ENCODE data around the gene ERG28.

ERG28 gene

DNA sequence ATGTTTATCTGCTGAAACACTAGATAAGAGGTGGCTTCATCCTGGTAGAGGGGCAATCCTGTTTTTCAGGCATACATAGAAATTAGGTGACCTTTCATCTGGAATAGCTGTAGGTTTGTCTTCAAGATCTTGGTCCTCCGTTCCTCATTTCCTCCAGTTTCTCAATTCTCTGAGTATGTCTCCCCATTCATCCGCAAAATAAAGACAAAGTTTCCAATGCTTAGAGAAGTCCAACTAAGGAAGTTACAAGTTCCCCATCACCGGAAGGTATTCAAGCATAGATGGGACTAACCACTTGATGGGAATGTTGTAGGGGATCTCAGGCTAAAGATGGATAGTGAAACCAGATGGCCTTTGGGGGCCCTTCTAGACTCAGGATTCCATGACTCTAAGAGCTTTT, 34.3 kb downstream of the ERG28 start:
- no peak overlapping the region for H3K4me3 ChIP-seq (ENCODE audit: low read depth, low read length)
- TF ChIP-seq, protein P1, sequence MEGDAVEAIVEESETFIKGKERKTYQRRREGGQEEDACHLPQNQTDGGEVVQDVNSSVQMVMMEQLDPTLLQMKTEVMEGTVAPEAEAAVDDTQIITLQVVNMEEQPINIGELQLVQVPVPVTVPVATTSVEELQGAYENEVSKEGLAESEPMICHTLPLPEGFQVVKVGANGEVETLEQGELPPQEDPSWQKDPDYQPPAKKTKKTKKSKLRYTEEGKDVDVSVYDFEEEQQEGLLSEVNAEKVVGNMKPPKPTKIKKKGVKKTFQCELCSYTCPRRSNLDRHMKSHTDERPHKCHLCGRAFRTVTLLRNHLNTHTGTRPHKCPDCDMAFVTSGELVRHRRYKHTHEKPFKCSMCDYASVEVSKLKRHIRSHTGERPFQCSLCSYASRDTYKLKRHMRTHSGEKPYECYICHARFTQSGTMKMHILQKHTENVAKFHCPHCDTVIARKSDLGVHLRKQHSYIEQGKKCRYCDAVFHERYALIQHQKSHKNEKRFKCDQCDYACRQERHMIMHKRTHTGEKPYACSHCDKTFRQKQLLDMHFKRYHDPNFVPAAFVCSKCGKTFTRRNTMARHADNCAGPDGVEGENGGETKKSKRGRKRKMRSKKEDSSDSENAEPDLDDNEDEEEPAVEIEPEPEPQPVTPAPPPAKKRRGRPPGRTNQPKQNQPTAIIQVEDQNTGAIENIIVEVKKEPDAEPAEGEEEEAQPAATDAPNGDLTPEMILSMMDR (IDR thresholded peaks at IDR 0.05; ENCODE audit: low read depth, low read length), result no peak

DNA sequence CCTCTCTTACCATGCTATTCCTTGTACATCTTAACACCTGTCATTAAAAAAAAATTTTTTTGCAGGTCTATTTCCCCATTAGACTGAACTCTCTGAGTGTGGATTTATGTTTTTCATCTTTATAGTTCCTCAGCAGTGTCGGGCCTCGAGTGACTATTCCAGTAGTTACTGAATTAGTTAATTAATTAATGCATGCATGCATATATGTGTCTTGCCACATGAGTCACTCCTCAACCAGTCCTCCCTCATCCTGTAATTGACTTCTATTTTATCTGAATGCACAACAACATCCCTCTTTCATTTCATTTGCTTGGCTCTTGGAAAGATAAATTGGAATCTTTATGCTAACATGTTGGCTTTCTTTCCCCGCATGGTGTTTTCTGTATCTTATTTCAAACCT, 35.6 kb downstream of the ERG28 start:
- H3K4me3 ChIP-seq (ENCODE audit: low read depth, low read length), result no peak overlapping the region
- TF ChIP-seq, protein P1 (IDR thresholded peaks at IDR 0.05; ENCODE audit: low read depth, low read length), result no peak

DNA sequence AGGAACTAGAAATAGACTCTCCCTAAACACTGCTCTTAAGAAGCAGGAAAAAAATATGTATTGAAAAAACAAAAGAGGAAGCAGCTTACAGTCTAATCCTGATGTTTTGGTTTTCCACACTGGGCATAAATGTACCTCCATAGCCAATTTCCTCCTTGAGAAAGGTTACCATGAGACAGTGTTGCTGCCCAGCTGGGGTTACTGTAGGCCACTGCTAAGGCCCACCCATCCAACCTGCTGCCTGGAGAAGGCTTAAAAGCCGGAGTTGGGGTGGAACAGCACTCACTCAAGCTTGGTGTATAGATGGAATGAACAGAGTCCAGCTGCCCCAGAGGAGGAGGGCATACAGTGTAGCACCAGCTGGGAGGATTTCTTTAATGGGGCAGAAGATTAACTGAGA, 41.1 kb downstream of the ERG28 start:
- TF ChIP-seq, protein P1 (IDR thresholded peaks at IDR 0.05; ENCODE audit: low read depth, low read length), result no peak

DNA sequence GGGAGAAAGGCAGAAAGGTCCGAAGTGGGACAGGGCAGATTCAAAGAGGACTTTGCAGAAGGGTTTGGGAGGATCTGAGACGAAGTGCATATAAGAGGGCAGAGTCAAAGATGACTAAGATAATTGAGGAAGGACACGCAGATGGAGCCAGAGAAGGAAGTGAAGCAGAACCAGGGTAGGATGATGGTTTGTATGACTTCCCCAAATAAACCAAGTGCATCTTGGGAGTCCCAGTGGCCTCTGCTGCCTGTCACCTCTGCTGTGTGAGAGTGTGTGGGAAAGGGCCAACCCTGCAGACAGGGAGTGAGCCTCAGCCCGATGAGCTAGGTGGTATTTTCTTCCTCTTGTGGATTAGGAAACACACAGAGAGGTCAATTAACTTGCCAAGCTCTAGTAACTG, 45.5 kb downstream of the ERG28 start:
- H3K4me3 ChIP-seq (ENCODE audit: low read depth, low read length), result no peak overlapping the region
- TF ChIP-seq, protein P1 (IDR thresholded peaks at IDR 0.05; ENCODE audit: low read depth, low read length), result no peak

More for the DNA sequence above, 41.1 kb downstream of the ERG28 start:
- no peak overlapping the region for H3K4me3 ChIP-seq (ENCODE audit: low read depth, low read length)

DNA sequence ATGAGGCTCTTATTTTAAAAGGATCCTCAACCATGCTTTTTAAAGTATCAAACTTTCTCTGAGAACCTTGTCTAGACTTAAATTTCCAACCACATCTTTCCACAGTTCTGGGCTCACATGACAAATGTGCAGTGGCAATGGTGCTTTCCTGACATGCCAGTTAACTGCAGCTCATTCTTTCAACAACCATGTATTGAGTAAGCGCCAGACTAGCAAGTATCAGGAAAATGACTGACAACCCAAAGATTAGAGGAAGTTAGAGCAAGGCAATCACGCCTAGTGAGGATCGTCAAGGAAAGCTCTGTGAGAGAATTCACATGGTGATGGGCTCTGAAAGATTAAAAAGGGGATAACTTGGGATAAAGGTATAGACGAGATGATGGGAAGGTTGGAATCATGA, 46.5 kb downstream of the ERG28 start:
- TF ChIP-seq, protein P1 (IDR thresholded peaks at IDR 0.05; ENCODE audit: low read depth, low read length), result no peak

DNA sequence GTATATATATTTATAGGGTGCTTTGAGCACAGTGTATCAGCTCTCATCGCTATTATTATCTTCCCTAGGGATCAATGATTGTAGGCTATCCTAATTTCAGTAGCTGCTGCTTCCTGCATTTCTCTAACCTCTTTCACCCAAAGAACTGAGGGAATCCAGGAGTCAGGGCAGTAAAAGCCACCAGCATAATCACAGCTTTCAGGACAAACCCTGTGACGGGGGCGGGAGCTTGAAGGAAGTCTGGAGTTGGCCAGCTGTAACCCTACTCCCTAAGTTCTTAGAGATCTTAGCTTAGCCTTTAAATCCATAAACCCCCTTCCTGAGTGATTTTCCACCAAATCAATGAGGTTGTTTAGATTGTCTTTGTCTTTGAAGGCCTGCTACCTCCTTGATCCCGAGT, 48.5 kb downstream of the ERG28 start:
- TF ChIP-seq, protein P1 (IDR thresholded peaks at IDR 0.05; ENCODE audit: low read depth, low read length), result no peak
- no peak overlapping the region for H3K4me3 ChIP-seq (ENCODE audit: low read depth, low read length)

More for the DNA sequence above, 46.5 kb downstream of the ERG28 start:
- no peak overlapping the region for H3K4me3 ChIP-seq (ENCODE audit: low read depth, low read length)

DNA sequence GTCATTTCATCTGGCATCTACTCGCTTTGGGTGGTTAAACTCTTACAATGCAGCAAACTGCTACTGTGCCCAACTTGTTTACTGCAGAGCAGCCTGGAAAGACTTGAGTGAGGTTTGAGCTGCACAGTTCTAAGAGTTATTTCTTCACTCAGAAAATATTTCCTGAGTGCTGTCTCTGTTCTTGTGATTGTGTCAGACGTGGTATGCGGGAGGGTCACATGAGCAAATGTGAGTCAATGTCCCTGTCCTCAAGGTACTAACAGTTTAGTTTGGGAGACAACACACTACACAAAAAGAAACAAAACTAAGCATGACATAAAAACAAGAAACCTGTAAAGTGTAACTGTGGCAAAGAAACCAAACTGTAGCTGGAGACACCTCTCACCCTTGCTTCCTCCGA, 49.8 kb downstream of the ERG28 start:
- H3K4me3 ChIP-seq (ENCODE audit: low read depth, low read length), result no peak overlapping the region
- TF ChIP-seq, protein P1 (IDR thresholded peaks at IDR 0.05; ENCODE audit: low read depth, low read length), result no peak
